Skeletal muscle tissue (tissue), 4 donors: ENCODE measurements around the gene CAMK2A. TPM values are rescaled to one million over a fixed set of nuclear protein-coding genes. Genes with fewer than 3 reads are reported as not detected.
A peak's percentile ranks its signal among the peaks of the same experiment; 100 is the strongest.

ENCODE experiments used
- H3K27ac ChIP-seq: one replicate; pipeline ENCODE4 v1.7.0; 2013; ENCODE audit warnings: mild to moderate bottlenecking, low read depth, low read length, inconsistent platforms
- H3K27me3 ChIP-seq, 3 donors: one replicate each; pipeline ENCODE4 v1.7.0; 2013; ENCODE audit warnings: low read length in 3 of 3; ENCODE audit not compliant: control insufficient read depth in 3 of 3, insufficient read depth in 3 of 3
- H3K36me3 ChIP-seq, 3 donors: one replicate each; pipeline ENCODE4 v1.7.0; 2013; ENCODE audit warnings: low read length in 3 of 3; ENCODE audit not compliant: control insufficient read depth in 3 of 3, insufficient read depth in 3 of 3
- H3K4me1 ChIP-seq, 3 donors: one replicate each; pipeline ENCODE4 v1.7.0; 2013; ENCODE audit warnings: low read length in 3 of 3, mild to moderate bottlenecking in 3 of 3; ENCODE audit not compliant: control insufficient read depth in 3 of 3, insufficient read depth in 3 of 3
- H3K4me3 ChIP-seq, 3 donors: one replicate each; pipeline ENCODE4 v1.7.0; 2013; ENCODE audit warnings: low read length in 3 of 3
- H3K9ac ChIP-seq, 3 donors: one replicate each; pipeline ENCODE4 v1.7.0; 2013; ENCODE audit warnings: low read length in 3 of 3, mild to moderate bottlenecking in 3 of 3, moderate library complexity in 2 of 3, low read depth in 1 of 3
- H3K9me3 ChIP-seq, 3 donors: one replicate each; pipeline ENCODE4 v1.7.0; 2013; ENCODE audit warnings: low read length in 3 of 3; ENCODE audit not compliant: control insufficient read depth in 3 of 3
- total RNA-seq: library from RNA; depleted of rRNA; stranded (reverse); fragments of >200 nt; gene quantifications from one replicate; pipeline ENCODE4 v1.2.3, GENCODE V29; 2014
- donor health status: Osteomylitis.

The CAMK2A gene
- total RNA-seq, 1 donor from 2014 or later, result 45.9 TPM

- Histone ChIP-seq H3K27me3 (peaks cover 8 to 16% (median 12%) of the 10 kb centered on the region in 3 donors), H3K27ac (peak overlapping the region; percentile 49)
Measured at GRCh38 chr5:150188146-150188842, 101.3 kb downstream of the CAMK2A start.

GRCh38 chr5:150186897-150187296 is 102.7 kb downstream of the CAMK2A start:
- Histone ChIP-seq H3K9ac (no peak overlapping the region), H3K36me3 (no peaks in the 10 kb centered on the region), H3K27me3 (peaks cover 8 to 16% (median 12%) of the 10 kb centered on the region in 3 donors), H3K4me3 (no peak overlapping the region), H3K27ac (no peak overlapping the region), H3K4me1 (peaks cover 12 to 44% (median 28%) of the 10 kb centered on the region in 3 donors), H3K9me3 (no peaks in the 10 kb centered on the region)

More at GRCh38 chr5:150188146-150188842, 101.3 kb downstream of the CAMK2A start:
- H3K4me1 ChIP-seq, result peaks cover 12 to 35% (median 22%) of the 10 kb centered on the region in 3 donors
- peak overlapping the region in 2 of 3 donors; percentile 40 to 48 for H3K9ac ChIP-seq
- H3K36me3 ChIP-seq, result no peaks in the 10 kb centered on the region
- no peaks in the 10 kb centered on the region for H3K9me3 ChIP-seq
- peak overlapping the region in 1 of 3 donors; percentile 29 for H3K4me3 ChIP-seq

GRCh38 chr5:150186137-150186536 is 103.4 kb downstream of the CAMK2A start:
- Histone ChIP-seq H3K36me3 (no peaks in the 10 kb centered on the region), H3K4me1 (peaks cover 19 to 52% (median 36%) of the 10 kb centered on the region in 3 donors)

GRCh38 chr5:150184990-150185912 is 104.3 kb downstream of the CAMK2A start:
- Histone ChIP-seq H3K9me3 (no peaks in the 10 kb centered on the region), H3K27me3 (peaks cover 7 to 10% (median 8%) of the 10 kb centered on the region in 3 donors), H3K4me3 (no peak overlapping the region), H3K9ac (no peak overlapping the region), H3K36me3 (no peaks in the 10 kb centered on the region), H3K4me1 (peaks cover 28 to 59% (median 45%) of the 10 kb centered on the region in 3 donors), H3K27ac (no peak overlapping the region)

More at GRCh38 chr5:150186137-150186536, 103.4 kb downstream of the CAMK2A start:
- Histone ChIP-seq H3K9ac (no peak overlapping the region), H3K9me3 (no peaks in the 10 kb centered on the region), H3K4me3 (no peak overlapping the region), H3K27ac (no peak overlapping the region), H3K27me3 (peaks cover 8 to 16% (median 12%) of the 10 kb centered on the region in 3 donors)

- no peak overlapping the region for H3K4me3 ChIP-seq
- H3K27me3 ChIP-seq, result no peaks in the 10 kb centered on the region
- no peaks in the 10 kb centered on the region for H3K36me3 ChIP-seq
- H3K9ac ChIP-seq, result no peak overlapping the region
- no peaks in the 10 kb centered on the region for H3K9me3 ChIP-seq
- H3K4me1 ChIP-seq, result peaks cover 37 to 59% (median 54%) of the 10 kb centered on the region in 3 donors
- no peak overlapping the region for H3K27ac ChIP-seq
Measured at GRCh38 chr5:150184006-150184405, 105.6 kb downstream of the CAMK2A start.

- Histone ChIP-seq H3K9ac (peak overlapping the region in 1 of 3 donors; percentile 16), H3K9me3 (no peaks in the 10 kb centered on the region), H3K27me3 (no peaks in the 10 kb centered on the region), H3K4me3 (no peak overlapping the region), H3K36me3 (no peaks in the 10 kb centered on the region), H3K4me1 (peaks cover 32 to 54% (median 50%) of the 10 kb centered on the region in 3 donors), H3K27ac (no peak overlapping the region)
Measured at GRCh38 chr5:150183436-150183835, 106.1 kb downstream of the CAMK2A start.

GRCh38 chr5:150182774-150183173 is 106.8 kb downstream of the CAMK2A start:
- no peaks in the 10 kb centered on the region for H3K9me3 ChIP-seq
- H3K27me3 ChIP-seq, result no peaks in the 10 kb centered on the region
- H3K4me1 ChIP-seq, result peaks cover 26 to 47% (median 44%) of the 10 kb centered on the region in 3 donors
- H3K27ac ChIP-seq, result no peak overlapping the region
- peak overlapping the region in 1 of 3 donors; percentile 75 for H3K9ac ChIP-seq
- no peak overlapping the region for H3K4me3 ChIP-seq
- H3K36me3 ChIP-seq, result no peaks in the 10 kb centered on the region

GRCh38 chr5:150181766-150182545 is 107.6 kb downstream of the CAMK2A start:
- Histone ChIP-seq H3K9ac (peak overlapping the region in 1 of 3 donors; percentile 75), H3K36me3 (no peaks in the 10 kb centered on the region), H3K27ac (peak overlapping the region; percentile 99), H3K4me3 (no peak overlapping the region), H3K9me3 (no peaks in the 10 kb centered on the region), H3K4me1 (peaks cover 25 to 44% (median 42%) of the 10 kb centered on the region in 3 donors), H3K27me3 (no peaks in the 10 kb centered on the region)

GRCh38 chr5:150181027-150181426 is 108.5 kb downstream of the CAMK2A start:
- Histone ChIP-seq H3K9me3 (no peaks in the 10 kb centered on the region), H3K27me3 (no peaks in the 10 kb centered on the region), H3K4me3 (peak overlapping the region; percentile 6 to 49 (median 21))

More at GRCh38 chr5:150181027-150181426, 108.5 kb downstream of the CAMK2A start:
- Histone ChIP-seq H3K36me3 (no peaks in the 10 kb centered on the region), H3K9ac (peak overlapping the region; percentile 75 to 77 (median 76)), H3K27ac (peak overlapping the region; percentile 99), H3K4me1 (peaks cover 30 to 42% (median 40%) of the 10 kb centered on the region in 3 donors)
